GM10847 (cell line): ENCODE results near the gene CYP51A1.

ENCODE experiments used
- POLR2A ChIP-seq: IDR thresholded peaks from 2 replicates; pipeline ENCODE4 v1.6.1; 2011; ENCODE audit not compliant: insufficient read length; ENCODE audit errors: extremely low read depth

CYP51A1 gene

DNA sequence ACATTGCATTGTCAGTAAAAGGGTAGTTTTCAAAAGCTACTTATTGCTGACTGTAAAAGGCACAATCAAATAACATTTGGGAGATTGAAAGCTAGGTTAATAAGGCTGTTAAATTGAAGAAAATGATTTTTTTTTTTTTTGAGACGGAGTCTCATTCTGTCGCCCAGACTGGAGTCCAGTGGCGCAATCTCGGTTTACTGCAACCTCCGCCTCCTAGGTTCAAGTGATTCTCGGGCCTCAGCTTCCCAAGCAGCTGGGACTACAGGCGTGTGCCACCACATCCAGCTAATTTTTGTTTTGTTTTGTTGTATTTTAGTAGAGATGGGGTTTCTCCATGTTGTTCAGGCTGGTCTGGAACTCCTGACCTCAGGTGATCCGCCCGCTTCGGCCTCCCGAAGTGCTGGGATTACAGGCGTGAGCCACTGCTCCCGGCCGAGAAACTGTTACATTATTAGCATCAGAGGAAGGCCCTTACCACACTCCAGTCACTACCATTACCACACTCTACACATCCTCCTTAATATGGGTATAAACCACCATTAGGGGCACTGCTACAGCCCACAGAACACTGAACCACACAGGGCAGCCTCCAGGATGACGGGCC, 1.0 kb downstream of the CYP51A1 start:
- TF ChIP-seq POLR2A: no peak

DNA sequence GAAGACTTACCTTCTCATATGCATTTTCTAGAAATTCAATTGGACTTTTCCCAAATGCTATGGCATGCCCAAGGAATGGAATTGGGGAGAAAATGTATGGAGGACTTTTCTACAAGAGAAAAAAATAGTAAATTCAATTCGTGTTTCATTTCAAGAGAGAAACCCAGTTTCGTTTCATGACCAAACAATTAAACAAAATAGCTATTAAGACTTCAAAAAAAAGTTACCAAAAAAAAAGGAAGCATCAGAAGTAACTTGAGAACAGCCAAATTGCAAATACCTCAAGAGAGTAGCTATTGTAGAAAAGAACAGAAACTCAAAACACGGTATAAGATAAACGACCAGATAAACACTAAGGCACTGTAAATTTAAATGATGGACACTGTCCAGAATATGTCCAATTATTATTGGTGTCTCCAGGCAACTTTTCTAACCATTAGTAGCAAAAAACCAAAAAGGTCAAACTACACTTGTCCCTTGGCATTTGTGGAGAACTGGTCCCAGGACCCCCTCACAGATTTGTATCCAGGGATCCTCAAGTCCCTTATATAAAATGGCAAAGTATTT, 2.4 kb downstream of the CYP51A1 start:
- TF ChIP-seq POLR2A: no peak

GRCh38 chr7:92131093-92131492, 3.2 kb downstream of the CYP51A1 start:
- no peak for TF ChIP-seq POLR2A

GRCh38 chr7:92121681-92122080, 12.6 kb downstream of the CYP51A1 start:
- TF ChIP-seq POLR2A: no peak

- no peak for TF ChIP-seq POLR2A
These were observed 15.0 kb downstream of the CYP51A1 start for GRCh38 chr7:92119213-92119759.

- no peak for TF ChIP-seq POLR2A
These were observed 17.3 kb downstream of the CYP51A1 start for GRCh38 chr7:92116949-92117348.

DNA sequence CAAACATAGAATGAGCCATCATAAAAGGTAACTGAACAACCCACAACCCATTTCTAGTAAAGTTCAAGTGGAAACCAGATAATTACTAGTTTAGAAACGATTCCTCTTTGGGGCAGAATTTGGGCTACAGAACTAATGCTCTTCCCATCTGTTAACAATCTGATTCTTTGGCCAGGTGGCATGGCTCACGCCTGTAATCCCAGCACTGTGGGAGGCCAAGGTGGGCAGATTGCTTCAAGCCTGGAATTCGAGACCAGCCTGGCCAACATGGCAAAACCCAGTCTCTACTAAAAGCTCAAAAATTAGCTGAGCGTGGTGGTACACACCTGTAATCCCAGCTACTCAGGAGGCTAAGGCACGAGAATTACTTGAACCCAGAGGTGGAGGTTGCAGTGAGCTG, 18.5 kb downstream of the CYP51A1 start:
- no peak for TF ChIP-seq POLR2A

DNA sequence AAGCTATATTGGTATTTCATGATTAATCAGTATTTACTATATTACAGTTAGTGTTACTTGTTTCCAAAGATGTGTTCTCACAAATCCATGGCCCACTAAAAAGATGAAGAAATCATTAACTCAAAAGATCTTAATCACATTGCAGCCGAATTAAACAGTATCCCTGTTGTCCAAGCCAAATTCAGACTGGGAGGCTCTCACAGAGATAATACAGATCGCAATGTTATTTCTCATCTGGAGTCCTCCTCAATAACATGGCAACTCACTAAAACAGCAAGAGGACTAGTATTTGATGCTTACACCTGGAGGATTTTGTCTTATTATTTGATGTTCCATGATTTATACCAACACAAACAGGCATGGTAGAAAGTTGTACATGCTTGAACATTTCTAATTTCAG, 23.4 kb downstream of the CYP51A1 start:
- no peak for TF ChIP-seq POLR2A

GRCh38 chr7:92108821-92109220, 25.5 kb downstream of the CYP51A1 start:
- no peak for TF ChIP-seq POLR2A

GRCh38 chr7:92100534-92100933, 33.7 kb downstream of the CYP51A1 start:
- no peak for TF ChIP-seq POLR2A

GRCh38 chr7:92095380-92095779, 38.9 kb downstream of the CYP51A1 start:
- TF ChIP-seq POLR2A: no peak

DNA sequence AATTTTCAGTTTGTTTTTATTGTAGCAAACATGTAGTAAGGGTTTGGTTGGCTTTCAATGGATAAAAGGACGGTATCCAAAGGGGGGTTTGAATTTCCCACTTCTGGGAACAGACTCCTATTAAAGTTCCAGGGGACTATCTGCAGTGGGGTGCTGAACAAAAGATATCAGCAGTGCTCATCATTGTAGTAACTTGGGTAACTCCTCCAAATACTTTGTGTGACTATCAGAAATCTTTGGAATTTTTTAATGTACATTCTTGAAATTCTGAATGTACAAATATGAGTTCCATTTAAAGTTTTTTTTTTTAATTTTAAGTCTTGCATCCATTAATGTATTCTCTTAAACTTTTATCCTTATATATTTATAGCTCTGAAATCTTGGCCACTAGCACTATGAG, 42.1 kb downstream of the CYP51A1 start:
- no peak for TF ChIP-seq POLR2A

DNA sequence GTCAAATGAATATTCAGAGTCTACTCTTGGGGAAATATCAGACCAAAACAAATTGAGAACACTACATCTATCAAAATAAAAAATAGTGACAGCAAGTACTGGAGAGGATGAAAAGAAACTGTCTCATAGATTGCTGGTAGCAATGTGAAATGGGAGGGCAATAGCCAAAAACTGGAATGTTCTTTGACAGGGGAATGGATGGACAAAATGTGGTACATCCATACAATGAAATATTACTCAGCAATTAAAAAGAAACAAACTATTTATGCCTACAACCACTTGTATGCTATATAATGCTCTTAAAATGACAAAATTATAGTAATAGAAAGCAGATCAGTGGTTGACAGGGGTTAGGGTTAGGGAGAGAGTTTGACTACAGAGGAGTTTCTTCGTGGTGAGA, 46.0 kb downstream of the CYP51A1 start:
- TF ChIP-seq POLR2A: no peak

- TF ChIP-seq POLR2A: no peak
These were observed 57.8 kb downstream of the CYP51A1 start for GRCh38 chr7:92076509-92076908.

DNA sequence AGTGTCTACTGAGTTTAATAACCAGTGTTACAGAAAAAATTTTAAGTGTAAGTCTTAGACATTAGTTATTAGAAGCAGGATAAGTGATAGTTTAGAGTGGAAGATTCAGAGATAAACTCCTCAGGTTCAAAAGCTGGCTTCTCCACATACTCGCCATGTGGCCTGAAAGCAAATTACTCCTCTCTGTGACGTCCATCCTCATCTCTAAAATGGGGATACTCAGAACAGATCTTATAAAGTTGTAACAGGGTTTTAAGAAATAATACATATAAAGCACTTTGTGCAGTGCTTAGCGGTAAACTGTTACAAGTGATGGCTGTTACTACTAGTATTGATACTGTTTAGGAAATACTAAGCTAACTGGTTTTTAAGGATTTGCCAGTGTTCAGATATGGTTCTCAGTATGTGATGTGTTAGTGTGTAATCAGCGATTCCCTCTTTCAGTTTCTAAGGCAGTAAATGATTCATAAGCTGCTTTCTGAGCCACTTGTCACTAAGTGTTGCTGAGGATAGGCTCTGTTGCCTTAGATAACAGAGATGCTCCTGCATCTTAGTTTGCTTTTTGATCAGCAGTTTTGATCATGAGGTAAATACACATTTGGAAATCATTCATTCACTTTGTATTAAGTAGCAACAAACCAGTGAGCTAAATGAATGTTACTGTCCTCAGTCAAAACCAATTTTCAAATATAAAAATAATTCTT, 58.7 kb downstream of the CYP51A1 start:
- TF ChIP-seq POLR2A: no peak

DNA sequence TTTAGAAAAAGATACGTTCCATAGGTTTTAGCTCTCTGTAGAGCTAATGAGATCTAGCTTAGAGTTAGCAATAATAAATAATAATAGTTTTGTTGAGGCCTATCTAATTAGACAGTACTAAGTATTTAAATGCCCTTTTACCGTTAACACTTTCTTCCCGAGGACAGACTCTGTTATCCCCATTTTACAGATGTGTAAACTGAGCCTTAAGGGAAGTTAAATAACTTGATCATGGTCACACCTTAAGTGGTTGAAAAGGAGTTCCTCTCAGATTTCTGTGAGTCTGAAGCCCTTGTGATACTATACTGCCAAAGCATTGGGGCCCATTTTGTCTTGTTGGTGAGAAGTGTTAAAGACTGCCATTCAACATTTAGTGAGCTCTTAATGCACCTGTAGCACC, 61.6 kb downstream of the CYP51A1 start:
- no peak for TF ChIP-seq POLR2A

GRCh38 chr7:92072121-92072520, 62.2 kb downstream of the CYP51A1 start:
- no peak for TF ChIP-seq POLR2A

GRCh38 chr7:92071032-92071431, 63.2 kb downstream of the CYP51A1 start:
- TF ChIP-seq POLR2A: no peak
